HG03520 (cell line): ENCODE results near the gene PDCL2.
"Not testable (repeated sequence)": the region's sequence is repeated elsewhere in the genome, so short reads cannot be mapped to it uniquely, and the experiment has no call there.

Source experiments
- ATAC-seq: cut with Tn5 transposase; IDR thresholded peaks from one replicate; pipeline ENCODE4 v1.9.1; 2021; ENCODE audit warnings: mild to moderate bottlenecking, moderate library complexity; ENCODE audit not compliant: unreplicated experiment

PDCL2 gene

GRCh38 chr4:55598641-55599040 is 6.6 kb upstream of the PDCL2 start:
- no peak for ATAC-seq

- no peak for ATAC-seq
Observed at GRCh38 chr4:55588160-55588559, 3.9 kb downstream of the PDCL2 start.

GRCh38 chr4:55582773-55583172 is 9.3 kb downstream of the PDCL2 start:
- not testable (repeated sequence) for ATAC-seq

- no peak for ATAC-seq
Observed at GRCh38 chr4:55578341-55579010, 13.6 kb downstream of the PDCL2 start.

GRCh38 chr4:55575513-55575912 is 16.5 kb downstream of the PDCL2 start:
- no peak for ATAC-seq

DNA sequence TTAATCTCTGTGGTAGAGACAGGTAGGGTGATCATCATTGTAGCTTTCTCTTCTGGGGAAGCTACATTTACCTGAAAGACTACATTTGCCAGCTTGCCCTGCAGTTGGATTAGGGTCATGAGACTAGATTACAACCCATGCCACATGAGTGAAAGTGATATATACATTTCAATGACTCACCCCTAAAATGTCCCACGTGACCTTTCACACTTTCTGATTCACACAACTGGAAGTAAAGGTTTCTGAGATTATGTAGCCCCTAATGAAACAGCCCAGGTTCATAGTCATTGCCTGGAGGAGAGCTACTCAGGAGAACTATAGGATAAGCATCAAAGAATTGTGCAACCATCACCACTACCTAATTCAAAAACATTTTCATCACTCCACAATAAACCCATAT is 17.8 kb downstream of the PDCL2 start:
- ATAC-seq = no peak

DNA sequence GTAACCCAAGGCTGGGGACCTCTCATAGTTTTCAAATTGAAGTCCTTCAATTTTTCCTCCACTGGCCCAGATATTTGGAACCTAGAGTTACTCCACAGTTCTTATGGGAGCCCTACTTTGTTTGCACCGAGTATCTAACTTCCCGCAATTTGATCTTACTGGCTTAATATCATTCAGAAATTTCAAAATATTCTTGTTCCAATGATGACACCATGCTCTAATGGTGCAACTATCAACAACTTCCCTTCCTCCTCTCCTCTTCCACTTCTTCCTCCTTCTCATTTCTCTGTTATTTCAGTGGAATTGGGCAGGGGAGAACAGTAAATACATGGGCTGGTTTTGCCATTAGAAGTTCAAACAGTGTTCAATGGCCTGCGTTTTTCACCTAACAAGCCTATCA is 20.2 kb downstream of the PDCL2 start:
- no peak for ATAC-seq

- ATAC-seq = peak; percentile 68
Observed at GRCh38 chr4:55568905-55569504, 23.0 kb downstream of the PDCL2 start.

DNA sequence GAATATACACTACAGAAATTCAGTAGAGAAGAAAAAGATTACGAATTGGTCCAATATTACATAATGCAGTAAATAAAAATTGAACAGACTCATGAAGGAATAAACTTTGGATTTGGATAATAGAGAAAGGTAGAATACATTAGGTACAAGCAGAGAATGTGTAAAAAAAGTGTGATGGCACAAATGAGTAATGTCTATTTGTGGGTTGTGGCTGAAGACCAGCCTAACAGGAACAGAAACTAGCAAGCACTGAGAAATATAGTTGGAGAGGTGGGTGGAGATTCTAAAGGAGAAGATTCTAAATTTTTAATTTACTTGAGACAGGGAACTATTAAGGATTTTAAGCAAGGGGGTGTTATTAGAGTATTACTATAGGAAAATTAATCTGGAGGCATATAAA is 30.2 kb downstream of the PDCL2 start:
- peak; percentile 100 for ATAC-seq

DNA sequence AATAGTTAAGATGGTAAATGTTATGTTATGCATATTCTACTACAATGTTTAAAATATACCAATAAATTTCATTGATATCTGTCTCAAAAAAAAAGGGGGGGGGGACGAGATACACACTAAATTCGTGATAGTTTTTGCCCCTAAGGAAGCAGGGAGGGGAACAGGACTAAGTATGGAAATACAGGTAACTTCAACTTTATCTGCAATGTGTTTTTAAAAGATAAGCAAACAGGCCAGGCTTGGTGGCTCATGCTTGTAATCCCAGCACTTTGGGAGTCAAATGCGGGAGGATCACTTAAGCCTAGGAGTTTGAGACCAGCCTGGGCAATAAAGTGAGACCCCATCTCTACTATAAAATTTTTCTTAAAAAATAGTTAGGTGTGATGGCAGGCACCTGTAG is 31.9 kb downstream of the PDCL2 start:
- no peak for ATAC-seq

DNA sequence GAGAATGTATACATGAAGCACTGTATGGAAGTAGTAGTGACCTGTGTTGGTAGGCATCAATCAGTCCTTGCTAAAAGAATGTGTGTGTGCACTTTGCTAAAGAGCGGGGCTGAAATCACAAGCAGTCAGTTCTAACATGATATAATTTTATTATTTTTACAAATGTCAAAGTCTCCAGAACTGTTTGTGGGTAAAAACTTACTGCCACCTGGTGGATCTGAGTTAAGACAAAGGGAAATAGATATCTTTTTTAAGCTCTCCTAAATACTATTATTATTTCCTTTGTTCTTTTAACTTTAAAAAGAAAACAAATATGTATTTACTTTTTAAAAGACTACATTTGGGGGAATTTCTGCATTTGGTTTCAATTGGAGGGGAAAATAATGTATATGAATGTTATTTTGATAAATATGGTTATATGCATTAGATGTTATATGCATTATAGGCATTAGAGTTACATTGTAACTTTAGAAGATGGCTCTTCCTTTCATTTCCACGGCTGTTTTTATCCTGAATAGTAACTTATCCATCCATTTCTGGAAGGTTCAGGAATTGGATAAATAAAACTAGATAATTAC is 37.5 kb downstream of the PDCL2 start:
- ATAC-seq = no peak

DNA sequence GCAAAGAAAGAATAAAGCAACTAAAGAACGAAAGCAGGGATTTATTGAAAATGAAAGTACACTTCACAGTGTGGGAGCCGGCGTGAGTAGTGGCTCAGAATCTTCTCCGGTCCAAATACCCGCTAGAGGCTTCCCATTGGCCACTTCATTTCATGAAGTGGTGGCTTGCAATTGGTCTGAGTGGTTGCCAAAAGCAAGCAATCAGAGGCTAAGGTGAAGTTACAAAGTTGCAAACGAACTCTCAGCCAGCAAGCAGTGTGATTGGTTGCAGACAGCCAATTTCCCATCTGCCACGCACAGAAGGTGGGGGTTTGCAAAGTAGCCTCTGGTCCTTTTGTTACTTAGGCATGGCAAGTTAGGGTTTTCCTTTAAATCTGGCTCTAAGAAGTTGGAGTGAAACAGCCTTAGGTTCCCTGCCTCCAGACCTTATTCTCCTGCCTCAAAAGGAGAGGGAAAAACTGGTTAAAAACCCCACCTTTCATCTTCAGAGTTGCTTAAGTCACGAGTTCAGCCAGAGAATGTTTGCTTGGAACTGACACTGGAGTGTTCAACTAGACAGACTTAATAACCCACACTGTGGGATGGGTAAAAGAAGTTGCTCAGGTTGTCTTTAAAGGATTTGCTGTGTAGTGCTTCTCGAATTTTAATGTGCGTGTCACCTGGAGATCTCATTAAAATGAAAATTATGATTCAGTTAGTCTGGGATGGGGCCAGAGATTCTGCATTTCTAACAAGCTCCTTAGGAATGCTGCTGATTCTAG is 38.4 kb downstream of the PDCL2 start:
- ATAC-seq = peak; percentile 50

DNA sequence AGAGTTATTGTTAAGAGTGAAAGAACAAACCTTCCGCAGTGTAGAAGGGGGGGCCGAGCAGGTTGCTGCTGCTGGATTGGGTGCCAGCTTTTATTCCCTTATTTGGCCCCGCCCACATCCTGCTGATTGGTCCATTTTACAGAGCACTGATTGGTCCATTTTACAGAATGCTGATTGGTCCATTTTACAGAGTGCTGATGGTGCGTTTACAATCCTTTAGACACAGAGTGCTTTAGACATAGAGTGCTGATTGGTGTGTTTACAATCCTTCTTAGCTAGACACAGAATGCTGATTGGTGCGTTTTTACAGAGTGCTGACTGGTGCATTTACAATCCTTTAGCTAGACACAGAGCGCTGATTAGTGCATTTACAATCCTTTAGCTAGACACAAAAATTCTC is 40.1 kb downstream of the PDCL2 start:
- not testable (repeated sequence) for ATAC-seq

DNA sequence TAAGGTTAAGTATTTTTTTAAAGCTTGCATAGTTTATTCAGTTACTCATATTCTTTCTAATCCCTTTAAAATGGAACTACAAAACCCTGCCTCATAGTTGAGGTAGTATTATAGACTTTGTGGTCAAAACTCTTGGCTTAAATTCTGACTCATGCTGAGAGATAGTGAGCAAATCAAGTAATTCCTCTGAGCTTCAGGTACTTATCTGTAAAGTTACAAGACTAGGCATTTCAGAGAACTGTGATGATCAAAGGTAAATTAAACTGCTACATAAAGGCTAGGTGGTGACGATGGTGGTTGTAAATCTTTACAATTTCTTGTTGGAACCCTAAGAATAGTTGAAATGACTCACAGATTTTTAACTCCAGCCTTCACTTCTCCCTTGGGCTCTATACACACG is 42.2 kb downstream of the PDCL2 start:
- no peak for ATAC-seq

DNA sequence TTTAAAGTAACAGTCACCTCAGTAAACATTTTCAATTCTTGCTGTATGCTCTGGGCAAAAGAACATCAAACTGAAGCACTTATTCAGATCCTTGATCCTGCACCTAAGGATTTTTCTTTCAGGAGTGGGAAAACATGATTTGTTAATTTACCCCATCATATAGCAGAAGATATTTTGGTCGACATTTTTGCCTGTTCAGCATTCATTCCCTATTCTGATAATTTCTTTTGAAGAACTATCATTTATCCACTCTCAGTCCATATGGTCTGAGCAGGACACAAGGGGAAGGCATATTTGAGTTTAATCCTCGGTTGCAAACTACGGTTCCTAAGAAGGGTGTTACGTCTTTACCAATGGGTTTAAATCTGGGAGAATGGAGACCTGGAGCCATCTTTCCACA is 44.1 kb downstream of the PDCL2 start:
- no peak for ATAC-seq

- ATAC-seq = no peak
Observed at GRCh38 chr4:55547466-55547770, 44.6 kb downstream of the PDCL2 start.

DNA sequence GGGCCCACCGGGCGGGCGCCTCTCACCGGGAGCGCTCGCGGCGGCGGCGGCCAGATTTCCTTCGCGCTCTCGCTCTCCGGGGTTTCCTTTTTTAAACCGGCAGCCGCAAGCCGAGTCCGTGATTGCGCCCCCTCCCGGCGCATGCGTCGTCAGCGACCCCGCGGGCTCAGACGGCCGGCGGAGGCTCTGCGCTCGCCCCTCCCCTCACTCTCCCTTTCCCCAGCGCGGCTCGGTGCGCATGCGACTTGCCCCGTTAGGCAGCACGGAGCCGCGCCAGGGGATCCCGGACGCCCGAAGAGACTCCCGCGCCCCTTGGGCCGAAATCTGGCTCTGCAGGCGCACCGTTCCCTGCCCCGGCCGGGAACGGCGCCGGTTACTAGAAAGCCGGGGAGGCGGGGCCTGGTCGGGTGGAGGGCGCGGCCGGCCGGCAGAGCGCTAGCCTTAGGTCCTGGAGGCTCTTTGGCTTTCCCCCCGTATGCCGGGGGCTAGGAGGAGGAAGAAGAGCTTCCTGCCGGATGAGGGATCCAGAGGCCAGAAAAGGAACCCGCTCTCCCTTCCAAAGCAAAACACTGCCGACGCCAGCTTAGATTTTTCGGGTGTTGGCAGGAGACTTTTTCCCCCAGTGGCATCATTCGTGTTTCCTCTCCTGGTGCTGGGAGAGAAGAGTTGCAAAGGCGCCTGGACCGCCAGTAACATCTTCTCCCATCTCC is 45.1 kb downstream of the PDCL2 start, which contains the start of gene CLOCK:
CLOCK (minus strand) TSS at position 154 of the 710 bp plus-strand sequence. CDS start 64,124 bp downstream, outside the sequence.
- ATAC-seq = peak; percentile 66

DNA sequence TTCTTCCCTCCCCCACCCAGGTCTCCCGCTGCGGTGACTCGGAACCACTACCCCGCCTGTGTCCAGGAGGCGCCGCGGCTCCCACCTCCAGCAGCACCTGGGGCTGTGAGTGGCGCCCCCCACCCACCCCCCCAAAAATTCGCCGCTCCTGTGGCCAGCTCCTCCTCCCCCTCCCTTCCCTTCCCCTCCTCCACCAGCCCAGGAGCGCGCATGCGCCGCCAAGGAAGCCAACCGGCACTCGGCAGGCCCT is 45.6 kb downstream of the PDCL2 start:
- ATAC-seq = no peak

GRCh38 chr4:55545641-55546505 is 46.2 kb downstream of the PDCL2 start:
- ATAC-seq = peak; percentile 34

DNA sequence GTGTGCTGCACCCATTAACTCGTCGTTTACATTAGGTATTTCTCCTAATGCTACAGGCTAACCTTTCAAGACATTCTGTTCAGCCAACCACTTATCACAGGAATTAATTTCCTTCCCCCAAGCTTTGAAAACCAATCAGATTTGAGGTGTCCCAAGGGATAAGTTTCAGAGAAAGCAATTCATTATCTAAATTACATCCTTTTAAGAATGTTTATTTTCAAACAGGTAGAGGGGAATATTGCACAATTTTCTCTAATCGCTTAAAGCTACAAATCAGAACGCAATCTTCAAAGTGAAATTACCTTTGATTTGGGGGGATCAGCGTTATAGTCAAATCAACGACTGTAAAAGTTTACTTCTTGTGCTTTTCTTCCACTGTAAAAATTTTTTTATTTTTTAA is 46.9 kb downstream of the PDCL2 start:
- ATAC-seq = no peak

- no peak for ATAC-seq
Observed at GRCh38 chr4:55543858-55544257, 48.2 kb downstream of the PDCL2 start.
